ENCODE measurements around the gene MOB1A.

- 0 out of 2 replicates have a peak, but pooled peaks have one; percentile 25 for TF ChIP-seq YY1 (IDR thresholded peaks at IDR 0.05; ENCODE audit: low read depth, low read length)
- TF ChIP-seq SUZ12 (IDR thresholded peaks at IDR 0.05; ENCODE audit: low read length): no peak
Observed at GRCh38 chr2:74142340-74142739, 36.3 kb downstream of the MOB1A start.

Data from H1 (cell line).